IMR-90 (cell line): ENCODE results near the gene INPP5D.

ENCODE experiments used
- BHLHE40 ChIP-seq: fragments of 150-350 bp; IDR thresholded peaks from 2 replicates; pipeline ENCODE4 v1.6.1; 2016; ENCODE audit warnings: mild to moderate bottlenecking, low read depth, low read length
- CEBPB ChIP-seq: IDR thresholded peaks from 2 replicates; pipeline ENCODE4 v1.6.1; 2012; ENCODE audit warnings: low read depth, low read length, improper control_type of control experiment
- CTCF ChIP-seq: conservative IDR thresholded peaks from 2 replicates; pipeline ENCODE4 v1.5.1; 2012; ENCODE audit warnings: mild to moderate bottlenecking, low read depth, low read length, improper control_type of control experiment
- FOS ChIP-seq: fragments of 150-350 bp; IDR thresholded peaks from 2 replicates; pipeline ENCODE4 v1.6.1; 2016; ENCODE audit warnings: low read depth, low read length
- MAFK ChIP-seq: IDR thresholded peaks from 2 replicates; pipeline ENCODE4 v1.6.1; 2012; ENCODE audit warnings: low read depth, low read length, improper control_type of control experiment
- MAZ ChIP-seq: IDR thresholded peaks from 2 replicates; pipeline ENCODE4 v1.6.1; 2012; ENCODE audit warnings: low read depth, mild to moderate bottlenecking, low read length, improper control_type of control experiment, moderate library complexity, borderline replicate concordance
- MXI1 ChIP-seq: IDR thresholded peaks from 2 replicates; pipeline ENCODE4 v1.6.1; 2012; ENCODE audit warnings: low read depth, mild to moderate bottlenecking, low read length, moderate library complexity, borderline replicate concordance
- NFE2L2 ChIP-seq: fragments of 150-350 bp; IDR thresholded peaks from 2 replicates; pipeline ENCODE4 v1.6.1; 2016; ENCODE audit warnings: low read depth, mild to moderate bottlenecking, low read length
- POLR2A ChIP-seq: IDR thresholded peaks from 2 replicates; pipeline ENCODE4 v1.6.1; 2012; ENCODE audit warnings: mild to moderate bottlenecking, low read depth, low read length
- RAD21 ChIP-seq: IDR thresholded peaks from 2 replicates; pipeline ENCODE4 v1.6.1; 2012; ENCODE audit warnings: low read length, improper control_type of control experiment
- RCOR1 ChIP-seq: IDR thresholded peaks from 2 replicates; pipeline ENCODE4 v1.6.1; 2012; ENCODE audit warnings: mild to moderate bottlenecking, low read length, improper control_type of control experiment; ENCODE audit not compliant: insufficient replicate concordance
- SMC3 ChIP-seq: fragments of 150-350 bp; IDR thresholded peaks from 2 replicates; pipeline ENCODE4 v1.6.1; 2016; ENCODE audit warnings: low read depth, mild to moderate bottlenecking, antibody characterized with exemption, low read length, moderate library complexity
- USF2 ChIP-seq: fragments of 150-350 bp; IDR thresholded peaks from 2 replicates; pipeline ENCODE4 v1.6.1; 2017; ENCODE audit warnings: mild to moderate bottlenecking, antibody characterized with exemption, low read length, low read depth

DNA sequence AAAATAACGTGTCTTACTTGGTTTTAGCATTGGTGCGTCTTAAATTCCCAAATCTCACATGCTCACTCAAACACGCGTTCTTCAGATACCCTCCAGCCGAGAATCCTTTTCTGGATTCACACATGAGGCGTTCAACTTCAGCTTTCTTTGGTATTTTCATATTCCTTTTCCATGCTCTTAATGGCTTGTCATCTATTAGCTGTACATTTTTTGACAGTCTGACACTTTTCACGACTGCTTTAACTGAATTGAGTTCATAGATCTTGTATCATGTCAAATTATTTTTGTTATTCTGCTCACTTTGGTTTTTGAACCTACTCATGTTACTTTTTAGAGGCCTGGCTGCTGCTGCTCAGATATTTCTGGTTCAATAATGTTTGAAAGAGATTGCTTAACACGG is 59.0 kb downstream of the INPP5D start:
- TF ChIP-seq CTCF: no peak
- no peak for TF ChIP-seq MAZ
- TF ChIP-seq POLR2A: no peak
- TF ChIP-seq CEBPB: no peak
- TF ChIP-seq RAD21: no peak
- TF ChIP-seq SMC3: no peak
- no peak for TF ChIP-seq RCOR1
- TF ChIP-seq MAFK: no peak
- no peak for TF ChIP-seq FOS
- TF ChIP-seq USF2: no peak
- no peak for TF ChIP-seq MXI1
- no peak for TF ChIP-seq BHLHE40
- TF ChIP-seq NFE2L2: no peak
